ENCODE results near the gene PIGK.
"Not testable (repeated sequence)": the region's sequence is repeated elsewhere in the genome, so short reads cannot be mapped to it uniquely, and the experiment has no call there.

Gene PIGK

GRCh38 chr1:77219166-77219887, at the start of gene PIGK:
Gene PIGK (minus strand): TSS chr1:77219430. CDS start chr1:77219402, 28 bp downstream.
- peak; percentile 91 for DNase-seq

GRCh38 chr1:77267035-77267434, 47.8 kb upstream of the PIGK start:
- DNase-seq, result no peak

DNA sequence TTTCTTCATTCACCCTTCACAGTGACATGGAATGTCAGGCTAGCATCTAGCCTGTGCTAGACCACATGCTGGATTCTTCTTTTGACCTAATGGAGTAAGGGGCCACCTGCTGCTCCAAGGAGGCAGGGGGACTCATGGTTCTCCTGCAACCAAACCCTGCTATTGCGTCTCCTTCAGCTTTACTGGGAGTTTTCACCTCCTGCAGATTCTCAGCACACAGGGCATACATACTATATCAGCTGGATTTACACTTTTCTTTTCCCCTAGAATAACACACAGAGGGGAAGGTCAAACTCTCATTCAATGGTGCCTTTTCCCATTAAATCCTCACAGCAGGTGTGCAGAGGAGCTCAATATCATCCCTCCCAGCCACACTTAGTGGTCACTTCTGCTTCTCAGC, 46.0 kb upstream of the PIGK start:
- no peak for DNase-seq

DNA sequence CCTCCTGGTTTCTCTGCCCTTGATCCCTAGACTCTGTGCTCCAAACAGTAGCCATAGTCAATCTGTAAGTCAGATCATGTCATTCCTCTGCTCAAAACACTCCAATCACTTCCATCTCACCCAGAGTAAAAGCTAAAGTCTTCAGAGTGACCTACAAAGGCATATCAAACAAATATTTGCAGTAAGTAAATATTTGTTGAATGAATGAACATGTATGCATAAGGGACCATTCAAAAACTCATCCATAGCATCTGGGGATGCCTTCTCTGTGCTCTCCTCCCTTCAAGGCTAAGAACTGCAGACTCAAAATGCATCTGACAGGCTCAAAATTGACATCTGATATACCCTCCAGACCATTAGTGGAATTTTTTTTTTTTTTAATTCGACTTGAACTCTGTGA, 44.5 kb upstream of the PIGK start:
- no peak for DNase-seq

DNA sequence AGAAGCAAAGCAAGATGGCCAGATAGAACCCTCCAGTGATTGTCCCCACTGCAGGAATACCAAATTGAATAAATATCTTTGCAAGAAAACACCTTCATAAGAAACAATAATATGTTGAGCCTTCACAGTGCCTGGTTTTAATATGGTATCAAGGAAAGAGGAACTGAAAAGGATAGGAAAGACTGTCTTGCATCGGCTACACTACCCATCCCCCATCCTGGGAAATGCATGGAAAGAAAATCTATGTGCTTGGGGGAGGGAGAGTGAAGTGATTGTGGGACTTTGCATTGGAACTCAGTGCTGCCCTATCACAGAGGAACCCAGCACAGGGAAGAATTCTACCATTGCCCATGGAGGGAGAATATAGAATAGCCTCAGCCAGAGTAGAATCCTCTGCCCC, 34.0 kb upstream of the PIGK start:
- no peak for DNase-seq

GRCh38 chr1:77250126-77250525, 30.9 kb upstream of the PIGK start:
- DNase-seq, result no peak

DNA sequence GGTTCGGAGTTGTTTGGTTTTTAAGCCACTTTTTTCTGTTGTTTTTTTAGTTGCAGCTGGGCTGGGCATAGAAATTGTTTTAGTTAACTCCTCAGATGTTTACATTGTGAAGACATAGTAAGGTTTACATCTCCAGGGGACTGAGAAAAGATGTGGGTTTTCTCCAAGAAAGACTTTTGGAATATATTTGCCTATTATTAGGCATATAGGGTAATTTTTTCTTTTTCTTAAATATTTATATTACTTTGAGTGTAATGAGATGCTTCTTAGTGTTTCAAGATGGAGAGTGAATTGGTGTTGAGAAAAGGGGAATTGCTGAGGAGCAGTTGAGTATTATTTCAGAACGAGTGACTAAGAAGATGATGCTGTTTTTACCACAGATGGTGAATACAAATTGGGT, 26.6 kb upstream of the PIGK start:
- DNase-seq, result no peak

DNA sequence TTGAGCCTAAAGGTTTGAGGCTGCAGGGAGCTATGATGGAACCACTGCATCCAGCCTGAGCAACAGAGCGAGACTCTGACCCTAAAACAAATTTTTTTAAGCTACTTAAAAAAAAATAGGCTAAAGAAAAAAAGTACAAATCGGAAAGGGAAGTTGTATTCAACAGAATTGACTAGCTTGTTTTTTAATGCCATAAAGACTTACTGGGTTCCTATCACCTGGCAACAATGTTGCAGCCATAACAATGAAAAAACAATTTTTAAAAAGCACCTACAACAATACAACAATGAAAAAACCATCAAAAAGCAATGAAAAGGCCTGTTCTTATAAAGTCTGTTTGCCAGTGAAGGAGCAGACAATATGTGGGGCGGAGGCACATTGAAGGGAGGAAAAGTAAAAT, 20.1 kb upstream of the PIGK start:
- no peak for DNase-seq

- DNase-seq, result no peak
Observed at GRCh38 chr1:77238462-77238861, 19.2 kb upstream of the PIGK start.

DNA sequence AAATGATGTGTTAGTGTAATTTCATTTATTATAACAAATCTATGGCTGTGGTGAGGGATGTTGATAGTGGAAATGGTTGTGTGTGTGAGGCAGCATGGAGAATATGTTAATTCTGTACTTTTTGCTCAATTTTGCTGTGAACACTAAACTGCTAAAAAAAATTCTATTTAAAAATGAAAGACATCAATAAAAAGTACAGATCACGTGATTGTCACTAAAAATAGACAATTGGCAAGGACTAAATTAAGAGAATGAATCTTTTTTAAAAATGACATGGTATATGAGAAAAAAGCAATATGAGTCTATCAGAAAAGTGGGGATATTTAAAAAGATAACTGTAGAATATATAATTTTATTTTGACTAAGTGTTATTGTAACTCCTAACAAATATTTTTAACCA, 15.7 kb upstream of the PIGK start:
- DNase-seq, result no peak

GRCh38 chr1:77234096-77234495, 14.9 kb upstream of the PIGK start:
- no peak for DNase-seq

GRCh38 chr1:77232829-77233228, 13.6 kb upstream of the PIGK start:
- DNase-seq, result no peak

- DNase-seq, result no peak
Observed at GRCh38 chr1:77230051-77230450, 10.8 kb upstream of the PIGK start.

GRCh38 chr1:77228836-77229235, 9.6 kb upstream of the PIGK start:
- DNase-seq, result no peak

DNA sequence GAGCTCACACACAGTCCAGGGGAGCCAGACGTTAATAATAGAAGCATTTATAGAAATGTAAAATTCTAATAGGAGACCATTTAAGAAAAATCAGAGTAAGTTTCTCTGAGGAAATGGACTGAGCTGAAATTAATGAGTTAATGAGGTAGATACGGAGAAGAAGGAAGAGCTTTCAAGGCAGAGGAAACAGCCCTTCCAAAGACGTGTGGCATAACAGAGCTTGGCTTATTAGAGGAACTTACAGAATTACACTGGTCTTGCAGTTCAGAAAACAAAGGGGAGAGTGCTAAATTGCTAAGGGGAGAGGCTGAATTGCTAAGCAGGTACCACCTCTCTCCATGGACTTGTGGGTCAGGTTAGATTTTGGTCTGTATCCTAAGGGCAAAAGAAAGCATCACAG, 8.2 kb upstream of the PIGK start:
- DNase-seq, result no peak

GRCh38 chr1:77222496-77222895, 3.3 kb upstream of the PIGK start:
- DNase-seq, result no peak

DNA sequence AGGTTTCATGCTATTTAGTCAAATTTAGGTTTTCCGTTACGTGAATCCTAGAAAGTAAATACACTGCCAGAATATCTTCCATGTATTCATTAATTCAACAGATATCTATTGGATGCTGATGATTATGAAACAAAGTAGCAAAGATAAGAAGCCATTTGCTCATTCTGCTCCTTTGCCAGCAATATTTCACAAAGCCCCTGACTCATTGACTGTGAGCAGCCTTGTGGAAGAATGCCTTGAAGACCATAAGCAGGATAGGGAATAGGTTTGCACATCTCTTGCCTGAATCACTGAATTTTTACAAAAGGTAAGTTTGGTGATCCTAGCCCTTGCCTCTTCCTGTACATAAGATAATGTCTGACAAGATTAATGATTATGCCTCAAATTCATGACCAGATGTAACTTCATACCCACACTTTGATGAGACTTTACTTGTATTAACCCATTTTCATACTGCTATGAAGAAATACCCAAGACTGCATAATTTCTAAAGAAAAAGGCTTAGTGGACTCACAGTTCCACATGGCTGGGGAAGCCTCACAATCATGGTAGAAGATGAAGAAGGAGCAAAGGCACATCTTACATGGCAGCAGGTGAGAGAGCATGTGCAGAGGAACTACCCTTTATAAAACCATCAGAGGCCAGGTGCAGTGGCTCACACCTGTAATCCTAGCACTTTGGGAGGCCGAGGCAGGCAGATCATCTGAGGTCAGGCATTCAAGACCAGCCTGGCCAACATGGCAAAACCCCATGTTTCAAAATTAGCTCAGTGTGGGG, 1.6 kb upstream of the PIGK start:
- no peak for DNase-seq

DNA sequence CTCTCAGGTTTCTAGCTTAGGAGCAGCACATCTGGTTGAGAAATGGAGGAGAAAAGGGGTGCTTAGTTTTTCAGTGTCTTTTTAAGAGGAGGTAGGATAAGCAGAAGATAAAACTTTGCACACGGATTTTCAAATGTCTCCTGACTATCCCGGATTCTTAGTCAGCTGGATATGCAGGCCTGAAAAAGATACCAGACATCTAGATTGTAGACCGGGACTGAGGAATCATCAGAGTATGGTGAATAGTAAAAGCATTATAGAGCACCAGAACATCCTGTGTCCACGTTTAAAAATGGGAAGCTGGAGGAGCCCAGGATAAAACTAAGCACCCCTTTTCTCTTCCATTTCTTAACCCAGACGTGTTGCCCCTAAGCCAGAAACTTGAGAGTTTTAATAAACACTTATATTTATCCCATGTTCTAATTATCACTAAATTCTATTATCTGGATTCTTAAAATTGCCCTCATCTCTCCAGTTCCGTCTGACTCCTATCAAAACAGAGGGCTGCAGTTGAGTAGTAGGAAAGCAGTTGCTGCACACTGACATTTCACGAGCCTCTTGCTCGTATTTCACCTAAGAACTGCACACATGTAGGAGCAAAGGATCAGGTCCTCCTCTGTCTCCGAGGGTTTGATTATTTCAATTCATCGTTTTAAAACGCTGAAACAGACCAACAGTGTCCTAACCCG, 609 bp downstream of the PIGK start:
- DNase-seq, result no peak

DNA sequence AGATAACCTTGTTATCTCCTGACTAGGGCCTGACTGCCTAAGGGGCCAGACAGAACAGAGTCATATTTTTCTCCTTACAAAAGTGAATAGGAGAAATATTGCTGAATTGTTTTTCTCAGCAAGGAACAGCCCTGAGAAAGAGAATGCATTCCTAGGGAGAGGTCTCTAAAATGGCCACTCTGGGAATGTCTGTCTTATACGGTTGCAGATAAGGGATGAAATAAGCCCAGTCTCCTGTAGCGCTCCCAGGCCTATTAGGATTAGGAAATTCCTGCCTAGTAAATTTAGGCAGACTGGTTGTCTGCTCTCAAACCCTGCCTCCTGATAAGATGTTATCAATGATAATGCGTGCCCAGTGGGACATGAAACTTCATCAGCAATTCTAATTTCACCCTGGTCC, 15.2 kb downstream of the PIGK start:
- DNase-seq, result not testable (repeated sequence)

- DNase-seq, result no peak
Observed at GRCh38 chr1:77202751-77203150, 16.5 kb downstream of the PIGK start.

GRCh38 chr1:77200806-77201205, 18.4 kb downstream of the PIGK start:
- no peak for DNase-seq

GRCh38 chr1:77200293-77200692, 18.9 kb downstream of the PIGK start:
- no peak for DNase-seq

DNA sequence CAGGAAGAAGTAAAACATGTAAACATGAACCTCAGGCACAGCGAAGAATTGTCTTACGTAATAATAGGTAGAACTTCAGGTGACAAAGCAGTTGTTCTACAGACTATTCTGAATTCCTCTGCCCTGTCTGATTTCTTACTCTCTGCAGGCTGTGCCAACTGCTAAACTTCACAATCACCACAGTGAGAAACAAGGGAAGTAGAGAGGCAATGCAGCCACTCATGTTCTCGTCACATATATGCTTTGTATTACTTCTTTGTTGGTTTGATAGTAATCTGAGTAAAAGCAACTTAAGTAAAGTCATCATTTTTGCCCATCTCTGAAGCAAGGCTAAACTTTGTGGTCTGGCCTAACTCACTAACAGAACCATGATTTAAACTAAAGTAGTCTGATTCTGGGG, 21.9 kb downstream of the PIGK start:
- no peak for DNase-seq

DNA sequence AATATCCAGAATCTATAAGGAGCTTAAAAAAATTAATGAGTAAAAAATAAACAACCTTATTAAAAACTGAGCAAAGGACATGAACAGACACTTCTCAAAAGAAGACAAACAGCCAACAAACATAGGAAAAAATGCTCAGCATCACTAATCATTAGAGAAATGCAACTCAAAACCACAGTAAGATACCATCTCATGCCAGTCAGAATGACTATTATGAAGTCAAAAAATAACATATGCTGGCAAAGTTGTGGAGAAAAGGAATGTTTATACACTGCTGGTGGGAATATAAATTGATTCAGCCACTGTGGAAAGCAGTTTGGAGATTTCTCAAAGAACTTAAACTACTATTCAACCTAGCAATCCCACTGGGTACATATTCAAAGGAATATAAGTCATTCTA, 25.3 kb downstream of the PIGK start:
- DNase-seq, result no peak

All from NCI-H2029 (cell line).